HEK293T (cell line): ENCODE measurements around the gene DCAF15.

ENCODE experiments used
- ARNT ChIP-seq: fragments of 450-650 bp; IDR thresholded peaks from 2 replicates; pipeline ENCODE4 v1.6.1; 2017; ENCODE audit warnings: mild to moderate bottlenecking
- BHLHE40 ChIP-seq: fragments of 450-650 bp; IDR thresholded peaks from 2 replicates; pipeline ENCODE4 v1.6.1; 2016; ENCODE audit warnings: mild to moderate bottlenecking, moderate library complexity, borderline replicate concordance
- ELF4 ChIP-seq: fragments of 450-650 bp; IDR thresholded peaks from 2 replicates; pipeline ENCODE4 v1.6.1; 2017; ENCODE audit warnings: antibody characterized with exemption
- FOXA1 ChIP-seq: fragments of 450-650 bp; IDR thresholded peaks from 2 replicates; pipeline ENCODE4 v1.6.1; 2016; ENCODE audit warnings: mild to moderate bottlenecking
- FOXK2 ChIP-seq: fragments of 450-650 bp; IDR thresholded peaks from 2 replicates; pipeline ENCODE4 v1.6.1; 2016; ENCODE audit warnings: mild to moderate bottlenecking
- FOXM1 ChIP-seq: fragments of 450-650 bp; IDR thresholded peaks from 2 replicates; pipeline ENCODE4 v1.6.1; 2017; ENCODE audit warnings: mild to moderate bottlenecking, borderline replicate concordance
- L3MBTL2 ChIP-seq: fragments of 450-650 bp; conservative IDR thresholded peaks from 2 replicates; pipeline ENCODE4 v1.6.1; 2016; ENCODE audit warnings: mild to moderate bottlenecking
- PKNOX1 ChIP-seq: fragments of 450-650 bp; IDR thresholded peaks from 2 replicates; pipeline ENCODE4 v1.6.1; 2016
- SP1 ChIP-seq: fragments of 450-650 bp; IDR thresholded peaks from 2 replicates; pipeline ENCODE4 v1.6.1; 2017
- SUZ12 ChIP-seq: fragments of 450-650 bp; IDR thresholded peaks from 2 replicates; pipeline ENCODE4 v1.6.1; 2016; ENCODE audit warnings: mild to moderate bottlenecking
- TARDBP ChIP-seq: fragments of 450-650 bp; IDR thresholded peaks from 2 replicates; pipeline ENCODE4 v1.6.1; 2016
- ZNF384 ChIP-seq: fragments of 450-650 bp; IDR thresholded peaks from 2 replicates; pipeline ENCODE4 v1.6.1; 2016

GRCh38 chr19:13952154-13952930, at the start of gene DCAF15:
- no peak for TF ChIP-seq ARNT
- TF ChIP-seq SUZ12: no peak
- TF ChIP-seq ZNF384: no peak
- peak; percentile 100 for TF ChIP-seq PKNOX1
- peak; percentile 45; the same call in 1 of the 2 replicates for TF ChIP-seq SP1
- TF ChIP-seq FOXK2: no peak
- TF ChIP-seq BHLHE40: no peak
- TF ChIP-seq FOXA1: no peak
- TF ChIP-seq ELF4: peak; percentile 28; the same call in 1 of the 2 replicates
- no peak for TF ChIP-seq TARDBP
- no peak for TF ChIP-seq L3MBTL2
- TF ChIP-seq FOXM1: no peak
